SK-N-SH treated with all-trans-retinoic acid at 6 μM for 48 hours (cell line): Measurements from ENCODE around the gene PECR.

Experiments used
- ATAC-seq: fragments of 200-7000 bp; cut with Tn5 transposase; 3 replicates; pipeline ENCODE4 v1.9.1; 2020; ENCODE audit warnings: mild to moderate bottlenecking, moderate library complexity
- ARNTL ChIP-seq: fragments of 450-650 bp; formaldehyde crosslinking; IDR thresholded peaks from 2 replicates; pipeline ENCODE4 v1.5.0; 2020; ENCODE audit warnings: low read depth, mild to moderate bottlenecking, moderate library complexity, borderline replicate concordance
- BACH2 ChIP-seq: fragments of 250-450 bp; sonication (Bioruptor Pico); IDR thresholded peaks from 2 replicates; pipeline ENCODE4 v1.9.0; 2021; ENCODE audit warnings: mild to moderate bottlenecking, borderline replicate concordance
- CREB5 ChIP-seq: fragments of 250-450 bp; sonication (Bioruptor Pico); IDR thresholded peaks from 2 replicates; pipeline ENCODE4 v1.5.1; 2020; ENCODE audit warnings: low read depth, mild to moderate bottlenecking, moderate library complexity
- CSDC2 ChIP-seq: fragments of 250-450 bp; sonication (Bioruptor Pico); IDR thresholded peaks from 2 replicates; pipeline ENCODE4 v1.5.0; 2020; ENCODE audit warnings: mild to moderate bottlenecking, moderate library complexity
- CSRNP3 ChIP-seq: fragments of 250-450 bp; sonication (Bioruptor Pico); IDR thresholded peaks from 2 replicates; pipeline ENCODE4 v1.5.1; 2021; ENCODE audit warnings: mild to moderate bottlenecking, moderate library complexity
- GLIS3 ChIP-seq: fragments of 250-450 bp; sonication (Bioruptor Pico); IDR thresholded peaks from 2 replicates; pipeline ENCODE4 v1.5.0; 2020; ENCODE audit warnings: mild to moderate bottlenecking, moderate library complexity
- ISL1 ChIP-seq: fragments of 250-450 bp; sonication (Bioruptor Pico); IDR thresholded peaks from 2 replicates; pipeline ENCODE4 v2.1.2; 2022; ENCODE audit warnings: mild to moderate bottlenecking, moderate library complexity
- PATZ1 ChIP-seq: fragments of 250-450 bp; sonication (Bioruptor Pico); IDR thresholded peaks from 2 replicates; pipeline ENCODE4 v1.8.0; 2020; ENCODE audit warnings: mild to moderate bottlenecking, moderate library complexity, borderline replicate concordance
- POU6F1 ChIP-seq: fragments of 250-450 bp; sonication (Bioruptor Pico); IDR thresholded peaks from 2 replicates; pipeline ENCODE4 v1.8.0; 2021; ENCODE audit warnings: low read depth, mild to moderate bottlenecking, moderate library complexity, borderline replicate concordance
- PPARA ChIP-seq: fragments of 250-450 bp; sonication (Bioruptor Pico); IDR thresholded peaks from 2 replicates; pipeline ENCODE4 v1.5.0; 2020; ENCODE audit warnings: mild to moderate bottlenecking, borderline replicate concordance
- RARB ChIP-seq: fragments of 250-450 bp; sonication (Bioruptor Pico); IDR thresholded peaks from 2 replicates; pipeline ENCODE4 v1.8.0; 2021; ENCODE audit warnings: mild to moderate bottlenecking, moderate library complexity
- SNAI2 ChIP-seq: fragments of 250-450 bp; sonication (Bioruptor Pico); IDR thresholded peaks from 2 replicates; pipeline ENCODE4 v1.5.0; 2020; ENCODE audit warnings: mild to moderate bottlenecking, moderate library complexity
- TCF4 ChIP-seq: fragments of 250-450 bp; sonication (Bioruptor Pico); IDR thresholded peaks from 2 replicates; pipeline ENCODE4 v1.8.0; 2021; ENCODE audit warnings: mild to moderate bottlenecking, moderate library complexity, borderline replicate concordance
- TSHZ2 ChIP-seq: fragments of 250-450 bp; sonication (Bioruptor Pico); IDR thresholded peaks from 2 replicates; pipeline ENCODE4 v1.5.0; 2020; ENCODE audit warnings: mild to moderate bottlenecking, moderate library complexity
- ZFP3 ChIP-seq: fragments of 250-450 bp; sonication (Bioruptor Pico); IDR thresholded peaks from 2 replicates; pipeline ENCODE4 v1.5.0; 2020; ENCODE audit warnings: mild to moderate bottlenecking, moderate library complexity
- ZNF8 ChIP-seq: fragments of 450-650 bp; formaldehyde crosslinking; IDR thresholded peaks from 2 replicates; pipeline ENCODE4 v1.5.0; 2020; ENCODE audit warnings: mild to moderate bottlenecking, moderate library complexity

The PECR gene

GRCh38 chr2:216081487-216082116 lies at the start of gene PECR, which contains the start of gene TMEM169:
TSS of gene PECR (minus strand) at chr2:216081809. CDS start at chr2:216081741, 68 bp downstream.
TSS of gene TMEM169 (plus strand) at chr2:216081919. CDS start at chr2:216095964, 14,045 bp downstream.
- no peak for TF ChIP-seq CSDC2 (CRISPR knock-in tag)
- no peak for TF ChIP-seq ARNTL (CRISPR knock-in tag)
- TF ChIP-seq TSHZ2 = no peak
- no peak for TF ChIP-seq BACH2 (CRISPR knock-in tag)
- TF ChIP-seq ZNF8 (CRISPR knock-in tag) = no peak
- TF ChIP-seq PPARA (CRISPR knock-in tag) = no peak
- no peak for TF ChIP-seq PATZ1 (CRISPR knock-in tag)
- no peak for TF ChIP-seq GLIS3
- no peak for TF ChIP-seq CSRNP3 (CRISPR knock-in tag)
- TF ChIP-seq, all 23 proteins: peak for 0
- ATAC-seq = peak; percentile 96

GRCh38 chr2:216130346-216130971 lies 48.9 kb upstream of the PECR start:
- no peak for ATAC-seq
- TF ChIP-seq ZFP3 (CRISPR knock-in tag) (no peak), CREB5 (CRISPR knock-in tag) (no peak), BACH2 (CRISPR knock-in tag) (no peak), TSHZ2 (no peak), POU6F1 (CRISPR knock-in tag) (no peak), TCF4 (CRISPR knock-in tag) (no peak), RARB (CRISPR knock-in tag) (no peak), ISL1 (no peak), SNAI2 (CRISPR knock-in tag) (no peak)
